ENCODE data around the gene THAP4. TPM values are rescaled to one million over a fixed set of nuclear protein-coding genes. Genes with fewer than 3 reads are reported as not detected.

Gene THAP4
- polyA plus RNA-seq, 1 of the 3 experiments (the other 2 are of a cell fraction): 64.7 TPM

DNA sequence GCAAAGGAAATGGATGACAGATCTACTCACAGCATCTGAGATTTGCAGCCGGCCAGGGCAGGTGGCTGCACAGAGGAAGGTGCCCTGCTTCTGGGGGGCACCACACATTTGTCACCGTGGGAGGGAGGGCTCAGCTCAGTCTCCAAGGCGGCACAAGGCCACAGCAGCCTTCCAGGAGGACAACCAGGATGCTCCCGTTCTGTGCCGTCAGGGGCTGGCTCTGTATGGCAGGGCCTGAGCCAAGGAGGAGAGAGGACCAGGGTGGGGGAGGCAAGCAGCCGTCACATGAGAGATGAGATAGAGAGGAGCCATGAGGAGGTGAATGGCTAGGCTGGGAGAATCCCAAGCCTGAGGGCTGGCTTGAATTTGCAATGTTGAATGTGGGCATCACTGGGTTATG lies 83.0 kb downstream of the THAP4 start:
- H3K9ac ChIP-seq: no peak overlapping the region
- H3K4me1 ChIP-seq (ENCODE audit: control insufficient read depth in 1 of 2, insufficient read depth in 2 of 2, low read depth in 1 of 2, low read length in 1 of 2): no peaks in the 10 kb centered on the region; a peak in 1 of 4 replicates
- ChIA-PET POLR2A (no interaction called here), CTCF (interaction anchor here (1.0 to 1.2 kb wide), 2 partner anchors 44 to 105 kb away, joined by 4 to 5 read pairs; no protein-coding TSS in a partner anchor)
- H3K27ac ChIP-seq (ENCODE audit: low read depth in 2 of 2, low read length in 1 of 2): no peak overlapping the region
- H3K9me2 ChIP-seq: no peaks in the 10 kb centered on the region
- H3K9me3 ChIP-seq: peaks cover 12% of the 10 kb centered on the region; the same call in 1 of the 2 replicates
- TF ChIP-seq MAX (IDR thresholded peaks at IDR 0.05; ENCODE audit: low read depth) (no peak), MXI1 (IDR thresholded peaks at IDR 0.05; ENCODE audit: low read depth, low read length) (no peak), TCF12 (IDR thresholded peaks at IDR 0.05) (no peak), REST (IDR thresholded peaks at IDR 0.05; ENCODE audit: low read depth, low read length) (no peak), TEAD4 (IDR thresholded peaks at IDR 0.05; ENCODE audit: borderline replicate concordance, insufficient read depth) (no peak), RAD21 (IDR thresholded peaks at IDR 0.05; ENCODE audit: low read length) (no peak), TAF1 (IDR thresholded peaks at IDR 0.05; ENCODE audit: borderline replicate concordance, low read depth, low read length) (no peak), ELF1 (IDR thresholded peaks at IDR 0.05) (no peak)
- no peaks in the 10 kb centered on the region for H3K79me2 ChIP-seq (ENCODE audit: insufficient read depth)
- peaks cover 8% of the 10 kb centered on the region; the same call in 1 of the 2 replicates for H3K27me3 ChIP-seq (ENCODE audit: insufficient read depth)
- no peak overlapping the region for H2AFZ ChIP-seq (ENCODE audit: low read depth)
- no peaks in the 10 kb centered on the region for H3F3A ChIP-seq (replicated peaks; ENCODE audit: insufficient read depth)
- no peak for DNase-seq
- no peaks in the 10 kb centered on the region for H3K36me3 ChIP-seq (replicated peaks in 1 of 2; ENCODE audit: control insufficient read depth in 1 of 2, insufficient read depth in 2 of 2, low read length in 1 of 2)
- 40% methylated on average over 4 of the region's 6 CpGs for WGBS (ENCODE audit: low lambda C conversion rate)
- H3K4me2 ChIP-seq: no peak overlapping the region
- no peaks in the 10 kb centered on the region for H4K20me1 ChIP-seq (ENCODE audit: insufficient read depth)
- no peak overlapping the region for H3K4me3 ChIP-seq (ENCODE audit: low read depth in 2 of 2, low read length in 1 of 2)

DNA sequence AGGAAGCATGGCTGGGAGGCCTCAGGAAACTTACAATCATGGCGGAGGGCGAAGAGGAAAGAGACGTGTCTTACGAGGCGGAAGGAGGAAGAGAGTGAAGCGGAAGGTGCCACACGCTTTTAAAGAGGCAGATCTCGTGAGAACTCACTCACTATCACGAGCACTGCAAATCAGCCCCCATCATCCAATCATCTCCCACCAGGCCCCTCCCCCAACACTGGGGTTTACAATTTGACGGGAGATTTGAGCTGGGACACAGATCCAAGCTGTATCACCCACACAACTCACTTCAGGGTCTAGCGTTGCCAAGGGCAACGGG lies 83.5 kb downstream of the THAP4 start:
- Histone ChIP-seq H3K27ac (ENCODE audit: low read depth in 2 of 2, low read length in 1 of 2) (no peak overlapping the region), H3K4me1 (ENCODE audit: control insufficient read depth in 1 of 2, insufficient read depth in 2 of 2, low read depth in 1 of 2, low read length in 1 of 2) (no peaks in the 10 kb centered on the region; a peak in 1 of 4 replicates), H3F3A (replicated peaks; ENCODE audit: insufficient read depth) (no peaks in the 10 kb centered on the region), H3K9me2 (no peaks in the 10 kb centered on the region), H2AFZ (ENCODE audit: low read depth) (no peak overlapping the region), H3K9ac (no peak overlapping the region), H3K79me2 (ENCODE audit: insufficient read depth) (no peaks in the 10 kb centered on the region), H3K36me3 (replicated peaks in 1 of 2; ENCODE audit: control insufficient read depth in 1 of 2, insufficient read depth in 2 of 2, low read length in 1 of 2) (no peaks in the 10 kb centered on the region), H3K4me3 (ENCODE audit: low read depth in 2 of 2, low read length in 1 of 2) (no peak overlapping the region), H4K20me1 (ENCODE audit: insufficient read depth) (no peaks in the 10 kb centered on the region), H3K9me3 (peaks cover 12% of the 10 kb centered on the region; the same call in 1 of the 2 replicates), H3K27me3 (ENCODE audit: insufficient read depth) (peaks cover 7% of the 10 kb centered on the region; the same call in 1 of the 2 replicates), H3K4me2 (no peak overlapping the region)
- DNase-seq: no peak
- 79% methylated on average over 11 of the region's 12 CpGs for WGBS (ENCODE audit: low lambda C conversion rate)
- TF ChIP-seq REST (IDR thresholded peaks at IDR 0.05; ENCODE audit: low read depth, low read length): no peak
- no peak for TF ChIP-seq PBX3 (IDR thresholded peaks at IDR 0.05)
- TF ChIP-seq RCOR1 (IDR thresholded peaks at IDR 0.05; ENCODE audit: low read length): no peak
- no peak for TF ChIP-seq MEF2A (IDR thresholded peaks at IDR 0.05; ENCODE audit: borderline replicate concordance, low read depth)
- TF ChIP-seq EZH2phosphoT487 (IDR thresholded peaks at IDR 0.05; ENCODE audit: borderline replicate concordance, low read depth): no peak
- TF ChIP-seq GABPA (IDR thresholded peaks at IDR 0.05; ENCODE audit: low read depth): no peak
- no peak for TF ChIP-seq MAX (IDR thresholded peaks at IDR 0.05; ENCODE audit: low read depth)
- ChIA-PET CTCF (no interaction called here), POLR2A (no interaction called here)
